ENCODE results near the gene LINC00237.

DNA sequence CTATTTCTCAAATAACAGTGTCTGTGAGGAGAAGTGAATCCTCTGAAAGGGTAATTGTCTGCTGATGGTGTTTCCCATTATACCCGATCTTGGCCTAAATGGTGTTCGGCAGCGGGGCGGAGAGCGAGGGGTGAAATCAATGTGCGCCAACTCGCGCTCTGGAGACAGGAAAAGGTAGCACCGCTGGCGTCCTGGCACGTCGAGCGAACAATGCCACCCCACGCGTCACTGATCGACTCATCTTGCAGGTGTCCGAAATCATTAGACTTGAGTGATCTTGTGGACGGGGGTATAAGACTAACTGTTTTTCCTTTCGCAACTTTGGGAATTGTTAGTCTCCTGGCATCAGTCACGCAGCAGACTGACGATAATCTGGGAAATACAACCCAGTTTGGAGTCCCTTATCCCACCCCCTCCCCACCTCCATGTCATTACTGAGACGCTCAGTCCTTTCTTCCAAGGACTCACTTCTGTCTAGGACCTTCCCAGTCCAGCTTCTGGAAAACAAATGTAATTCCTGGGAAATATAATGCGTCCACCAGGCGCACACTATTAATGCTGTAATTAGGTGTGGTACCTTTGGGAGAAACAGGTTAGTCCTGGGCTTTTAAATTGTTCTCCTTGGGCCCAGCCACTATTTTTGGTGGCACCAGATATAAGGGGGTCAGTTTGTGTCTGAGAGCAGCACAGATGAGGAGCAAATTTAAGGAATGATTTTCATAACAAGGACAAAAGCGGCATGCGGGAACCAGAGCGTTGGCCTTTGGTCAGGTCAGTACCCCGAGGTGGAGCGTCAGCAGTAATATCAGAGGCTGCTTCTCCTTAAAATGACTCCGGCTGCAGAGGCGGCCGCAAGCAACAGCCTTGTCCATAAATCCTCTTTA, 2.3 kb downstream of the LINC00237 start:
- TF ChIP-seq POLR2A (IDR thresholded peaks at IDR 0.05): no peak
- TF ChIP-seq, protein P1, sequence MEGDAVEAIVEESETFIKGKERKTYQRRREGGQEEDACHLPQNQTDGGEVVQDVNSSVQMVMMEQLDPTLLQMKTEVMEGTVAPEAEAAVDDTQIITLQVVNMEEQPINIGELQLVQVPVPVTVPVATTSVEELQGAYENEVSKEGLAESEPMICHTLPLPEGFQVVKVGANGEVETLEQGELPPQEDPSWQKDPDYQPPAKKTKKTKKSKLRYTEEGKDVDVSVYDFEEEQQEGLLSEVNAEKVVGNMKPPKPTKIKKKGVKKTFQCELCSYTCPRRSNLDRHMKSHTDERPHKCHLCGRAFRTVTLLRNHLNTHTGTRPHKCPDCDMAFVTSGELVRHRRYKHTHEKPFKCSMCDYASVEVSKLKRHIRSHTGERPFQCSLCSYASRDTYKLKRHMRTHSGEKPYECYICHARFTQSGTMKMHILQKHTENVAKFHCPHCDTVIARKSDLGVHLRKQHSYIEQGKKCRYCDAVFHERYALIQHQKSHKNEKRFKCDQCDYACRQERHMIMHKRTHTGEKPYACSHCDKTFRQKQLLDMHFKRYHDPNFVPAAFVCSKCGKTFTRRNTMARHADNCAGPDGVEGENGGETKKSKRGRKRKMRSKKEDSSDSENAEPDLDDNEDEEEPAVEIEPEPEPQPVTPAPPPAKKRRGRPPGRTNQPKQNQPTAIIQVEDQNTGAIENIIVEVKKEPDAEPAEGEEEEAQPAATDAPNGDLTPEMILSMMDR (IDR thresholded peaks at IDR 0.05 in 8 of 11, conservative IDR thresholded peaks at IDR 0.05 in 3 of 11): no peak
